GM12872 (cell line): ENCODE results near the gene EPC1.

Experiments used
- CTCF ChIP-seq: IDR thresholded peaks from 3 replicates; pipeline ENCODE4 v1.5.1; 2011; ENCODE audit warnings: low read depth, mild to moderate bottlenecking, low read length, moderate library complexity; ENCODE audit not compliant: insufficient read depth

EPC1 gene

GRCh38 chr10:32240471-32240870 lies 106.5 kb downstream of the EPC1 start:
- TF ChIP-seq CTCF, result no peak

GRCh38 chr10:32239769-32240168 lies 107.2 kb downstream of the EPC1 start:
- TF ChIP-seq CTCF, result no peak

GRCh38 chr10:32237644-32238345 lies 109.2 kb downstream of the EPC1 start:
- no peak for TF ChIP-seq CTCF

GRCh38 chr10:32234471-32234870 lies 112.5 kb downstream of the EPC1 start:
- TF ChIP-seq CTCF, result no peak

- no peak for TF ChIP-seq CTCF
These were observed 114.6 kb downstream of the EPC1 start for GRCh38 chr10:32232378-32232777.

GRCh38 chr10:32229170-32229569 lies 117.8 kb downstream of the EPC1 start:
- no peak for TF ChIP-seq CTCF

GRCh38 chr10:32227802-32228201 lies 119.2 kb downstream of the EPC1 start:
- TF ChIP-seq CTCF, result no peak
